GM21528 (cell line): ENCODE measurements around the gene GNG13.

ENCODE experiments used
- ATAC-seq: cut with Tn5 transposase; IDR thresholded peaks from one replicate; pipeline ENCODE4 v1.9.1; 2021; ENCODE audit warnings: mild to moderate bottlenecking, moderate library complexity; ENCODE audit not compliant: unreplicated experiment, low FRiP score

The GNG13 gene

GRCh38 chr16:815861-816260, 15.3 kb upstream of the GNG13 start:
- no peak for ATAC-seq

DNA sequence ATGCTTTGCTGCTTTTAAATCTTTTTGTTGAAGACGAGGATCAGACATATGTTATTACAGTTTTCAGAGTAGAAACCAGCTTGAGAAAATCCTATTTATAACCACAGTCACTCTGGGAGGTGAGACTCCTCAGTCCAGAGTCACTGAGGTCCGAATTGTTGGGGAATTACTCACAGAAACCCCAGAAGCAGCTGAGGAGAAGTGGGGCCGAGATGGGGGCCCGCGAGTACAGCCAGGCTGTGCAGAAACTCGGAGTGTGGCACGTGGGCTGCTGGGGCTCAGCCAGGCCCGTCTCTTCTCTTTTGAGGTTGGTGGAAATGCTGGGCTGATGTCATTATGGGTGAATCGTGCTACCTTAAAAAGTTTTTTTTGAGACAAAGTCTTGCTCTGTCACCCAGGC, 14.4 kb upstream of the GNG13 start:
- no peak for ATAC-seq

DNA sequence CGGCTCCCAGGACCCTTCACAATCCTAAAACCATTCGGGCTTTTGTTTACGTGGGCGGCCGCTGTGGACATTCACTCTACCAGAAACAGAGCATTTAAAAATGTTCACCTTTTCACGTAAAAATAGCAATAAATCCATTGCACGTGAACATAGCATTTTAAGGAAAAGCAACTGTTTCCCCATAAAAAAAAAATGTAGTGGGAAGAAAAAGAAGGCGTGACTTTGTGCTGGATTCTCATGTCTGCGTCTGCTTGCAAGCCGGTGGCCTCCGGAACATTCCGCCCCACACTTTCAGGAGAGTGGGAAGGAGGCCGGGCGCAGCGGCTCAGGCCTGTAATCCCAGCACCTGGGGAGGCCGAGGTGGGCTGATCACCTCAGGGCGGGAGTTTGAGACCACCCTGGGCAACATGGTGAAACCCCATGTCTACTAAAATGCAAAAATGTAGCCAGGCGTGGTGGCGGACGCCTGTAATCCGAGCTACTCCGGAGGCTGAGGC, 13.4 kb upstream of the GNG13 start:
- ATAC-seq = no peak

GRCh38 chr16:813204-813915, 12.8 kb upstream of the GNG13 start:
- ATAC-seq = no peak

- no peak for ATAC-seq
Measured at GRCh38 chr16:808085-808386, 7.5 kb upstream of the GNG13 start.

- peak; percentile 71 for ATAC-seq
Measured at GRCh38 chr16:807347-808084, 7.0 kb upstream of the GNG13 start.

- no peak for ATAC-seq
Measured at GRCh38 chr16:805474-805873, 4.9 kb upstream of the GNG13 start.

DNA sequence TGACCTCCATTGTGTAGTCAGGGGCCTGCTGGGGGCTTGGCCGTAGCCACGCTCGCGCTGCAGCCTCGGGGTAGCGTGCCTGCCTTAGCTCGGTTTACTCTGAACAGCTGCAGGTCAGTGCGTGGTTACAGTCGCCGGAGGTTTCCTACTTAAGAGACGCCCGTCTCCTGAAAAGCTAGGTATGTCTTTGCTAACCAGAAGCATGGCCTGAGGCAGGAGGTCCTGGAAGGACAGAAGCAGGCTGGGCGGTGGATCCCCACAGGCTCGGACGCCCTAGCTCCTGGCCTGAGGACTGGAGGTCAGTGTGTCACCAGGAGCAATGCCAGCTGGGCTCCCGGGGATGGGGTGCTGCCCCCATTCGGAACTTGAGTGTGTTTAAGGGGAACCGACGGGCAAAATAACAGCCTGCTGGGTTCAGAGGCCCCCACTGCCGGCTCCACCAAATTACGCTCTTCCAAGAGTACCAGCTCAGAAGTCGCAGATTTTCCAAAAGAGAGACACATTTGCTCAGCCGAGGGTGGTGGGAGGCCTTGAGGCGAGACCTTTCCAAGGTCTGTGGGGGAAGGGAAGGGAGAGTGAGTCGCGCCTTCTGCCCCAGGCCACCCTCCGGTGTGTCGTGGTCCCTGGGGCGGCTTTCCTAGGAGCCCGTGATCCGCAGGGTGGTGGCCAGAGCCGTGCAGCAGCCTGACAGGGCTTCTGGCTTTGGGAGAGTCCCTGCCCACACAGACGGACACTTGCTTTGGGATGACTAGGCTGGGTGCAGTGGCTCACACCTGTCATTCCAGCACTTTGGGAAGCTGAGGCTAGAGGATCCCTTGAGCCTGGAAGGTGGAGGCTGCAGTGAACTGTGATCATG, 3.9 kb upstream of the GNG13 start:
- ATAC-seq = no peak

GRCh38 chr16:803754-804080, 3.2 kb upstream of the GNG13 start:
- no peak for ATAC-seq

- no peak for ATAC-seq
Measured at GRCh38 chr16:802914-803753, 2.6 kb upstream of the GNG13 start.

- no peak for ATAC-seq
Measured at GRCh38 chr16:802461-802860, 1.9 kb upstream of the GNG13 start.

DNA sequence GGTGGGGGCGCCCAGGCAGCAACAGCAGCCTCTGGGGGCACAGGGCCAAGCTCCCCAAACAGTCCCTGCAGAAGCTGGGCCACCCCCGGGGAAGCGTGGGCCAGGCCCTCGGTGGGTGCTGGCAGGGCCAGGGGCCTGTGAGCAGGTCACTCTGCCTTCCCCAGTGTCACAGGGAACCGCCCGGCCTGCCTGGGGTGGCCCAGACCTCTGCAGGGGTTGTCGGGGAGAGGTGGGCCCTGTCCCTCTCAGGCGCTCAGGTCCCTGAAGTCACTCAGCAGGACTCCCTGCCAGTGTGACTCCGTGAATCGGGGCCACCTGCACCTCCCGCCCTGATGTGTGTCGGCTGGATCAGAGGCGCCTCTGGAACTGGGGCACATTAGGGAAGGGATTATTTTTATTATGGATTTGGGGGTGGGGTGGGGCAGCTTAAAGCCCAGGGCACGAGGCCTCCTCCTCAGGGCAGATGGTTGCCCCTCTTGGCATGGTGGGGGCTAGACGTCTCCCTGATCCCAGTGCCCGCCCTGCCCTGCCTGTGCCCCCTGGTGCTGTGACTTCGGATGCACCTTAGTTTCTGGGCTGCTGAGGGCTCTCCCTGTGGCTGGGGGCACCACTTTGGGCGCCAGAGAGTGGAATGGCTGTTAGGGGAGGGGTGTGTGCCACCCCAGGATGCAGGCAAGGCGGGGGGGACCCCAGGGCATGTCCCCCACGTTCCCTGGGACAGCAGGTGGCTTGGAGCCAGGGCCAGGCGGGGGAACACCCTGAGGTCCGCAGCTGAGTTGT, 1.2 kb upstream of the GNG13 start:
- ATAC-seq = no peak

GRCh38 chr16:800834-801511, 439 bp upstream of the GNG13 start:
- no peak for ATAC-seq

GRCh38 chr16:799111-799947, 1.2 kb downstream of the GNG13 start:
- ATAC-seq = no peak

- ATAC-seq = no peak
Measured at GRCh38 chr16:798666-799065, 1.9 kb downstream of the GNG13 start.

GRCh38 chr16:797686-798085, 2.8 kb downstream of the GNG13 start:
- ATAC-seq = no peak

GRCh38 chr16:797120-797420, 3.5 kb downstream of the GNG13 start:
- ATAC-seq = no peak

DNA sequence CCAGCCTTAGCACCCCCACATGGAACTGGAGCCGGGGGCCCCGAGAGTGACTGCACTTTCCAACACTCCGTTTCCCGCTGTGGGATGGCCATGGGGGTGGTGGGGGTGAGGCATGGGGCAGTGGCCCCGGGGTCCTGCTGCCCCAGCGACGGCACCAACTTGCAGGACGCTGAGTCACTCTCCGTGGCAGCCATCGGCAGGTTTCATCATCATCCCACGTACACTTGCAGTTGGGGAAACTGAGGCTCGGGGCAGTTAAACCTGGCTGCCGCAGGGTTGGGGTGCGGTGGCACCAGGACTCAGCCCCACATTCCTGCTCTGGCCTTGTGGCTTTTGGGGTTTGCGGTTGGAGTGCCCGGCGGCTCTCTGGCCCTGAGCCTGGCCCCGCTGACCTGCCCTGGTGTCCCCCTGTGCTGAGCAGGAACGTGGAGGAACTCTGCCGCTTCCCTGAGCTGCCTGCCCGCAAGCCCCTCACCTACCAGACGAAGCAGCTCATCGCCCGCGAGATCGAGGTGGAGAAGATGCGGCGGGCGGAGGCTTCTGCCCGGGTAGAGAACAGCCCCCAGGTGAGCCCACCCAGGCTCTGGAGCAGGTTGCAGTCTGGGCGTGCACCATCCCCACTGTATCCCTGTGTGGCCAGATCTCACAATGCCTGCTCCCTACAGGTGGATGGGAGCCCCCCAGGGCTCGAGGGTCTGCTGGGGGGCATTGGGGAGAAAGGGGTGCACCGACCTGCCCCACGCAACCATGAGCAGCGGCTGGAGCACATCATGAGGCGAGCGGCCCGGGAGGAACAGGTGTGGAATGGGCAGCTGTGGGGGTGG, 4.0 kb downstream of the GNG13 start:
- ATAC-seq = no peak
